ENCODE results near the gene KRTAP20-1.

Gene KRTAP20-1

DNA sequence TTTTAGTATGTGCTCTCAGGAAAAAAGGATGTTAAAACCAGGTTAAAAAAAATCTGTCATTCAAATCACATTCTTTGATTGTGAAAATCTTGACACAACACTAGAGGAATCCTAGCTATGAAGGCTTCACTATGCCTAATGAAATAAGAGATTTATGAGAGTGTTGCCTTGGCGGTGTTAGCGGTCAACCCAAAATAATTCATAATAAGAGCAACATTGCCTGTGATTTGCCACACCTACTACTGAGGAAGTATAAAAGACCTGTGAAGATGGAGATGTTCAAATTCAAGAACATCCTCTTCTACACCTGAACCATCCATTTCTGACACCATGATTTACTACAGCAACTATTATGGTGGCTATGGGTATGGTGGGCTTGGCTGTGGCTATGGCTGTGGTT, at the start of gene KRTAP20-1:
KRTAP20-1 (plus strand) TSS at position 301 of the 400 bp plus-strand sequence; CDS start at position 331, 30 bp downstream.
- Histone ChIP-seq H3K9ac (no peak within 1 kb of the TSS), H3K27ac (no peak within 1 kb of the TSS), H3K27me3 (no peaks in the 10 kb centered on the region), H3K4me2 (no peak within 1 kb of the TSS), H3K4me3 (no peak within 1 kb of the TSS), H3K4me1 (peaks cover 0 to 13% (median 0%) of the 10 kb centered on the region in 10 experiments; a peak in 4 of 20 replicates), H3K36me3 (no peaks in the 10 kb centered on the region), H4K20me1 (no peaks in the 10 kb centered on the region), H3K9me3 (replicated peaks in 1 of 11) (no peaks in the 10 kb centered on the region)
- TF ChIP-seq Cebpa-rat (IDR thresholded peaks at IDR 0.05): no peak

GRCh38 chr21:30567617-30568016, 48.6 kb upstream of the KRTAP20-1 start:
- H3K4me3 ChIP-seq: no peak overlapping the region
- H3K27me3 ChIP-seq: no peaks in the 10 kb centered on the region
- H3K9me3 ChIP-seq (replicated peaks in 1 of 11): no peaks in the 10 kb centered on the region
- no peak overlapping the region for H3K27ac ChIP-seq
- TF ChIP-seq Cebpa-rat (IDR thresholded peaks at IDR 0.05): no peak
- no peak overlapping the region for H3K9ac ChIP-seq
- H3K4me2 ChIP-seq: no peak overlapping the region
- H4K20me1 ChIP-seq: no peaks in the 10 kb centered on the region
- H3K4me1 ChIP-seq: no peaks in the 10 kb centered on the region
- no peaks in the 10 kb centered on the region for H3K36me3 ChIP-seq

DNA sequence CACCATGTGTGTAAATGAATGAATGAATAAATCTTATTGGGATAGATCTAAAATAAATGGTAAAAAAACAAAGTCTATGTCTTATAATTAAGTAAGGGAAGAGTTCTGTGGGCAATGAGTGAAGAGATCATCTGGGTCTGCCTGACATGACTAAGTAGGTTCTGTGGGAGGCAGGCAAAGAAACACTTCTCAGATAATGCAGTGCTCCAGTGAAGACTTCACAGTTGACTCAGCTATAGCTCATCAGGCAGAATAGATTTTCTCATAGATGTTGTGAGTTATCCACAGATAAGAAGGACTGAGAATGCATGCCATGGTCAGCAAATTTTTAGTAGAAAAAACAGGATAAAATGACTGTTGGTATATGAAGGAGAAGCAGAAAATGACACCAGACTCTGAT, 38.5 kb upstream of the KRTAP20-1 start:
- Histone ChIP-seq H3K9me3 (replicated peaks in 1 of 11) (no peaks in the 10 kb centered on the region), H3K27me3 (no peaks in the 10 kb centered on the region), H3K9ac (no peak overlapping the region), H3K4me1 (no peaks in the 10 kb centered on the region), H3K27ac (no peak overlapping the region), H3K4me2 (no peak overlapping the region), H3K4me3 (no peak overlapping the region), H4K20me1 (no peaks in the 10 kb centered on the region), H3K36me3 (no peaks in the 10 kb centered on the region)
- no peak for TF ChIP-seq Cebpa-rat (IDR thresholded peaks at IDR 0.05)

GRCh38 chr21:30579346-30579745, 36.9 kb upstream of the KRTAP20-1 start:
- no peaks in the 10 kb centered on the region for H4K20me1 ChIP-seq
- no peaks in the 10 kb centered on the region for H3K36me3 ChIP-seq
- no peak overlapping the region for H3K27ac ChIP-seq
- no peak overlapping the region for H3K4me3 ChIP-seq
- TF ChIP-seq Cebpa-rat (IDR thresholded peaks at IDR 0.05): no peak
- no peak overlapping the region for H3K9ac ChIP-seq
- no peaks in the 10 kb centered on the region for H3K9me3 ChIP-seq (replicated peaks in 1 of 11)
- no peaks in the 10 kb centered on the region for H3K27me3 ChIP-seq
- no peak overlapping the region for H3K4me2 ChIP-seq
- no peaks in the 10 kb centered on the region for H3K4me1 ChIP-seq

- H3K9ac ChIP-seq: no peak overlapping the region
- no peak overlapping the region for H3K27ac ChIP-seq
- H3K27me3 ChIP-seq: no peaks in the 10 kb centered on the region
- H3K4me2 ChIP-seq: no peak overlapping the region
- H3K4me3 ChIP-seq: no peak overlapping the region
- H3K4me1 ChIP-seq: no peaks in the 10 kb centered on the region
- TF ChIP-seq Cebpa-rat (IDR thresholded peaks at IDR 0.05): no peak
- H4K20me1 ChIP-seq: no peaks in the 10 kb centered on the region
- no peaks in the 10 kb centered on the region for H3K36me3 ChIP-seq
- H3K9me3 ChIP-seq (replicated peaks in 1 of 11): no peaks in the 10 kb centered on the region
These were observed 36.1 kb upstream of the KRTAP20-1 start for GRCh38 chr21:30580132-30580531.

DNA sequence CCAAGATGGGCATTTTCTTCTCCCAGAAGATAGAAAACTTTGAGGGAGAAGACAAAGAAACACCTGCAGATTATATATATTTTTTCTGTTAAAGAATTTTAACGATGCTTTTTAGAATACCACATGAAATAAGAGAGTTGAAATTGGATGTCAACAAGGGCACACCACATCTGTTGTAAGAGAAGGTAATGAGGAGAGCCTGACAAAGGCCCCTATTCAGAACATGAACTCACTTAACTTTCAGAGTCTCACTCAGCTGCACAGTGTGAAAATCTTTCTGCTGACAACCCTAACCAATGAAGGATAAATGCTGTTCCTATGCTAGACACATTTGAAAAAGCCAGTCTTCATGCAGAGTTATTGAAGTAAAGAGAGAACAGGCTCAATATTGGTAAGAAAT, 33.4 kb upstream of the KRTAP20-1 start:
- Histone ChIP-seq H3K9me3 (replicated peaks in 1 of 11) (no peaks in the 10 kb centered on the region), H3K4me1 (no peaks in the 10 kb centered on the region), H3K4me3 (no peak overlapping the region), H3K36me3 (no peaks in the 10 kb centered on the region), H4K20me1 (no peaks in the 10 kb centered on the region), H3K27ac (no peak overlapping the region), H3K27me3 (no peaks in the 10 kb centered on the region), H3K9ac (no peak overlapping the region), H3K4me2 (no peak overlapping the region)
- TF ChIP-seq Cebpa-rat (IDR thresholded peaks at IDR 0.05): no peak

- H3K4me3 ChIP-seq: no peak within 1 kb of the TSS
- H3K27me3 ChIP-seq: no peaks in the 10 kb centered on the region
- no peaks in the 10 kb centered on the region for H4K20me1 ChIP-seq
- no peak for TF ChIP-seq Cebpa-rat (IDR thresholded peaks at IDR 0.05)
- no peaks in the 10 kb centered on the region for H3K36me3 ChIP-seq
- no peaks in the 10 kb centered on the region for H3K4me1 ChIP-seq
- no peak within 1 kb of the TSS for H3K27ac ChIP-seq
- no peak within 1 kb of the TSS for H3K9ac ChIP-seq
- H3K4me2 ChIP-seq: no peak within 1 kb of the TSS
- H3K9me3 ChIP-seq (replicated peaks in 1 of 11): no peaks in the 10 kb centered on the region
These were observed 25.9 kb upstream of the KRTAP20-1 start, which contains the start of gene KRTAP22-2 for GRCh38 chr21:30590297-30590696. Gene KRTAP22-2 (minus strand): TSS chr21:30590397.

GRCh38 chr21:30592140-30592539, 24.1 kb upstream of the KRTAP20-1 start, which contains the start of gene KRTAP6-3:
Gene KRTAP6-3 (plus strand): TSS chr21:30592440. CDS start chr21:30592446, 6 bp downstream.
- Histone ChIP-seq H3K4me3 (no peak within 1 kb of the TSS), H3K4me2 (no peak within 1 kb of the TSS), H3K27me3 (no peaks in the 10 kb centered on the region), H3K9ac (no peak within 1 kb of the TSS), H3K36me3 (no peaks in the 10 kb centered on the region), H3K9me3 (replicated peaks in 1 of 11) (no peaks in the 10 kb centered on the region), H3K4me1 (no peaks in the 10 kb centered on the region), H3K27ac (no peak within 1 kb of the TSS), H4K20me1 (no peaks in the 10 kb centered on the region)
- no peak for TF ChIP-seq Cebpa-rat (IDR thresholded peaks at IDR 0.05)

DNA sequence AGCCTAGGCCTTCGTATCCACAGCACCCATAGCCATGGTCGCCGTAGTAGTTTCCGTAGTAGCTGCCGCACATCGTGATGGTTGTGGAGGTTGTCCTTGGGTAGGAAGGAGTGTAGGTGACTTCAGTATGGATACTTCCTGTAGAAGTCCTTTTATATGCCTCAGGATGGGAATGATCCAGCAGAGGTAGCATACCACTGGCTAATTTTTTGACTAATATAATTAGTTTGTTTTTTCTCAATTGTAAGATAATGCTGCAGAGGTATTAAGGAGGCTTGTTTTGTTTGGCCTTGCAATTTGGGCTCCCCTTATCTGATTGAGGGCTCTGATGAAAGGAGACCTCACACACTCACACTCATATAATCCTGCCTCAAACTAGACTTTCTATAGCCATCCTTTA, 17.4 kb upstream of the KRTAP20-1 start, which contains the start of gene KRTAP6-2:
KRTAP6-2 (minus strand) TSS at position 101 of the 400 bp plus-strand sequence; CDS start at position 73, 28 bp downstream.
- Histone ChIP-seq H3K27me3 (no peaks in the 10 kb centered on the region), H3K4me2 (no peak within 1 kb of the TSS), H3K9me3 (replicated peaks in 1 of 11) (0 out of 22 replicates have a peak, but pooled peaks cover 0 to 3% (median 0%) of the 10 kb centered on the region in 11 experiments), H3K9ac (no peak within 1 kb of the TSS), H4K20me1 (no peaks in the 10 kb centered on the region), H3K27ac (no peak within 1 kb of the TSS), H3K4me1 (no peaks in the 10 kb centered on the region), H3K36me3 (no peaks in the 10 kb centered on the region), H3K4me3 (no peak within 1 kb of the TSS)
- TF ChIP-seq Cebpa-rat (IDR thresholded peaks at IDR 0.05): no peak

GRCh38 chr21:30600787-30601186, 15.4 kb upstream of the KRTAP20-1 start, which contains the start of gene KRTAP22-1:
Gene KRTAP22-1 (plus strand): TSS chr21:30601087.
- H3K36me3 ChIP-seq: no peaks in the 10 kb centered on the region
- H3K4me1 ChIP-seq: no peaks in the 10 kb centered on the region
- no peaks in the 10 kb centered on the region for H4K20me1 ChIP-seq
- no peak within 1 kb of the TSS for H3K4me3 ChIP-seq
- no peak within 1 kb of the TSS for H3K27ac ChIP-seq
- 0 out of 22 replicates have a peak, but pooled peaks cover 0 to 3% (median 0%) of the 10 kb centered on the region in 11 experiments for H3K9me3 ChIP-seq (replicated peaks in 1 of 11)
- H3K27me3 ChIP-seq: no peaks in the 10 kb centered on the region
- no peak for TF ChIP-seq Cebpa-rat (IDR thresholded peaks at IDR 0.05)
- no peak within 1 kb of the TSS for H3K4me2 ChIP-seq
- no peak within 1 kb of the TSS for H3K9ac ChIP-seq

Data from BLaER1 treated with 17β-estradiol and CSF1 and Interleukin-3, amounts not matched to agents 10 nM and 100 nM (cell line).